ENCODE measurements around the gene PRDM2. TPM values are rescaled to one million over a fixed set of nuclear protein-coding genes. Genes with fewer than 3 reads are reported as not detected.

PRDM2 gene
- total RNA-seq, 1 donor from 2014 or later, result 13.9 TPM

DNA sequence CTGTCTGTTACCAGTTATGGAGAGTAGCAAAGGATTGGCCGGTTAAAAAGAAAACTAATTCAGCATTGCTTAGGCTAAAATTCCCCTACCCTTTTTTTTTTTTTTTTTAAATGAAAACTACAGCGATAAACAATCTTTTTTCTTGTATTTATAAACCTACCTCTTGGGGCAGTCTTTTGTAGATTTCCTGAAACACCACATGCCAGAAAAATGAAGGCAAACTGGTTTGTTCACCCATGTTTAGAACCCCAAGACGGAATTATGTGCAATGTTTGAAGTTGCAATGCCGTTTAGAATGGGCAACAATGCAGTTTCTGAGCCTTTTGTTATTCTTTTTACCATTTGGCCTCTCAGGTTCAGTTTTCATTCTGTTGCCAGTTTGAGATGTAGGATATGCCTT, 59.1 kb downstream of the PRDM2 start:
- no peaks in the 10 kb centered on the region for H3K27me3 ChIP-seq (ENCODE audit: control insufficient read depth, insufficient read depth, low read length)
- TF ChIP-seq, protein P1, sequence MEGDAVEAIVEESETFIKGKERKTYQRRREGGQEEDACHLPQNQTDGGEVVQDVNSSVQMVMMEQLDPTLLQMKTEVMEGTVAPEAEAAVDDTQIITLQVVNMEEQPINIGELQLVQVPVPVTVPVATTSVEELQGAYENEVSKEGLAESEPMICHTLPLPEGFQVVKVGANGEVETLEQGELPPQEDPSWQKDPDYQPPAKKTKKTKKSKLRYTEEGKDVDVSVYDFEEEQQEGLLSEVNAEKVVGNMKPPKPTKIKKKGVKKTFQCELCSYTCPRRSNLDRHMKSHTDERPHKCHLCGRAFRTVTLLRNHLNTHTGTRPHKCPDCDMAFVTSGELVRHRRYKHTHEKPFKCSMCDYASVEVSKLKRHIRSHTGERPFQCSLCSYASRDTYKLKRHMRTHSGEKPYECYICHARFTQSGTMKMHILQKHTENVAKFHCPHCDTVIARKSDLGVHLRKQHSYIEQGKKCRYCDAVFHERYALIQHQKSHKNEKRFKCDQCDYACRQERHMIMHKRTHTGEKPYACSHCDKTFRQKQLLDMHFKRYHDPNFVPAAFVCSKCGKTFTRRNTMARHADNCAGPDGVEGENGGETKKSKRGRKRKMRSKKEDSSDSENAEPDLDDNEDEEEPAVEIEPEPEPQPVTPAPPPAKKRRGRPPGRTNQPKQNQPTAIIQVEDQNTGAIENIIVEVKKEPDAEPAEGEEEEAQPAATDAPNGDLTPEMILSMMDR (IDR thresholded peaks at IDR 0.05; ENCODE audit: insufficient read depth, low read length, poor library complexity, severe bottlenecking), result no peak
- H3K4me3 ChIP-seq (ENCODE audit: low read depth, low read length), result no peak overlapping the region
- DNase-seq (ENCODE audit: low read depth), result no peak
- H3K36me3 ChIP-seq (ENCODE audit: control insufficient read depth, insufficient read depth, low read length), result no peaks in the 10 kb centered on the region

DNA sequence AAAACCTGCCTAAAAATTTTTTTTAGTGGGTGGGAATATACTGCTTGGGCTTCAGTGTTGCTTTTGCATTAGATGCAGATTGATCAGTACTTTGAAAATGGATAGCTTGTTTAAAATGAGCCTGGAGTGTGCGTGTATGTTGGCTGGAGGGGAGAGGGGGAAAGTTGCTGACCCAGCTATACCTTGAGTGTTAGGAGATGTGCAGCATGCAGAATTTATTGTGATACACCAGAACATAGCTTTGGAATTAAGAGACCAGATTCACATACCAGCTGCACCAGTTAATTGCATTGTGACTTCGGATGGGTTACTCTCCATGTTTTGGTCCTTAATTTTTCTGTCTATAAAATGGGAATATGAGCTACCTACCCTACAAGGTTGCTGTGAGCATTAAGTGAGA, 60.4 kb downstream of the PRDM2 start:
- no peaks in the 10 kb centered on the region for H3K36me3 ChIP-seq (ENCODE audit: control insufficient read depth, insufficient read depth, low read length)
- no peak for DNase-seq (ENCODE audit: low read depth)
- H3K4me3 ChIP-seq (ENCODE audit: low read depth, low read length), result no peak overlapping the region
- TF ChIP-seq, protein P1 (IDR thresholded peaks at IDR 0.05; ENCODE audit: insufficient read depth, low read length, poor library complexity, severe bottlenecking), result no peak
- no peaks in the 10 kb centered on the region for H3K27me3 ChIP-seq (ENCODE audit: control insufficient read depth, insufficient read depth, low read length)

DNA sequence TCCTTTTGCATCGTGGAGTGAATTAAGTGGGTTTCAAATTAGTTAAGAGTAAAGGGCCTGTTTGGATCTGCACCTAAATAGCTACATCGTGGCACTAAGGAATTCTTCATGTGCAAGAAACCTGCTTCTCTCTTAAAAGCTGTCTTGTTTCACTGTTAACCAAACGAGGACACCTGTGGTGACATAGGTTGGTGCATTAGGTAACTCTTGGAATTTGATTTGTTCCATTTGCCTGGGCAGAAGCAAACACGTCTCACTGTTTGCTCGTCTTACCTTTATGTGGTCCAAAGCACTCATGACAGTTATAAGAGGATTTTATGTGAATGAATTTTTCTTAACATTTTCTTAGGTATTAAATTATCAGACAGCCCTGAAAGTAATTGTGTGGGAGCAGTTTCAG, 60.9 kb downstream of the PRDM2 start:
- Histone ChIP-seq H3K36me3 (ENCODE audit: control insufficient read depth, insufficient read depth, low read length) (no peaks in the 10 kb centered on the region), H3K4me3 (ENCODE audit: low read depth, low read length) (no peak overlapping the region), H3K27me3 (ENCODE audit: control insufficient read depth, insufficient read depth, low read length) (no peaks in the 10 kb centered on the region)
- DNase-seq (ENCODE audit: low read depth), result no peak
- TF ChIP-seq, protein P1 (IDR thresholded peaks at IDR 0.05; ENCODE audit: insufficient read depth, low read length, poor library complexity, severe bottlenecking), result no peak

- Histone ChIP-seq H3K36me3 (ENCODE audit: control insufficient read depth, insufficient read depth, low read length) (no peaks in the 10 kb centered on the region), H3K4me3 (ENCODE audit: low read depth, low read length) (no peak overlapping the region), H3K27me3 (ENCODE audit: control insufficient read depth, insufficient read depth, low read length) (no peaks in the 10 kb centered on the region)
- no peak for DNase-seq (ENCODE audit: low read depth)
- TF ChIP-seq, protein P1 (IDR thresholded peaks at IDR 0.05; ENCODE audit: insufficient read depth, low read length, poor library complexity, severe bottlenecking), result no peak
Measured at GRCh38 chr1:13761883-13762282, 61.9 kb downstream of the PRDM2 start.

DNA sequence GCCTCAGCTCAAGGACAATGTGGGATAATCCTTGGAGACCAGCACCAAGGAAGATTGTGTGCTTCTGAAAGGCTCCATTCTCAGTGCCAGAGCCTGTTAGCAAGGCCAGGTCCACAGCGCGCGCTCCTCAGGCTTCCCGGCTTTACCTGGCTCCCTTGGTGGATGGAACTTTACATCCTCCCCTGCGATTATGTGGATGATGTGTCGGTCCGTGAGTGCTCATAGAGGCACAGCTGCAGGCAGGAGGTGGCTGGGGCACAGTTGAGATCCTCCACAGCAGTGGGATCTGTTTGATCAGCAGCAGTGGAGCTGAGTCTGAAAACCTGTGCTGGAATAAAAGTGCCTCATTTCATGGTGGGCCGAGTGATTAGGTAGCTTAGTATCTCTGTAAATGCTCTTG, 62.7 kb downstream of the PRDM2 start:
- no peak for DNase-seq (ENCODE audit: low read depth)
- no peaks in the 10 kb centered on the region for H3K36me3 ChIP-seq (ENCODE audit: control insufficient read depth, insufficient read depth, low read length)
- TF ChIP-seq, protein P1 (IDR thresholded peaks at IDR 0.05; ENCODE audit: insufficient read depth, low read length, poor library complexity, severe bottlenecking), result no peak
- H3K4me3 ChIP-seq (ENCODE audit: low read depth, low read length), result no peak overlapping the region
- H3K27me3 ChIP-seq (ENCODE audit: control insufficient read depth, insufficient read depth, low read length), result no peaks in the 10 kb centered on the region

DNA sequence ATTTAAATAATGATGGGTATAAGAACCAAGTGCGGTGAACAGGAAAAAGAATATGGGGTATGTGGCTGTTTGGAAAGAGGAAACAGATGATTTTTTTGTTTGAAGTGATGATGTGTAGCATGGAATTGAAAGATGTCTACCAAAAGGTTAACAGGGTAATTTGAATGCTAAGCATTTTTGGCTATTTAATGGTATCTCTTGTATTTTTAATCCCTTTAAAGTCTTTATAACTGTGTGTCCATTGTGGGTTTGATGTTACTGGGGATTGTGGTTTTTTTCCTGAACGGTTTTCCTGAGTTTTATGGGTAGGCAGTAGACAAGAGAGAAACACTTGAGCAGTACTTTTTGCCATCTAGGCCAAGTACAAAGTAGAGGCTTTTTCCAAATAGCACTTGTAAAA, 63.2 kb downstream of the PRDM2 start:
- TF ChIP-seq, protein P1 (IDR thresholded peaks at IDR 0.05; ENCODE audit: insufficient read depth, low read length, poor library complexity, severe bottlenecking), result no peak
- Histone ChIP-seq H3K36me3 (ENCODE audit: control insufficient read depth, insufficient read depth, low read length) (no peaks in the 10 kb centered on the region), H3K27me3 (ENCODE audit: control insufficient read depth, insufficient read depth, low read length) (no peaks in the 10 kb centered on the region), H3K4me3 (ENCODE audit: low read depth, low read length) (no peak overlapping the region)
- DNase-seq (ENCODE audit: low read depth), result no peak
